Measurements from ENCODE around the gene KLHL34.

DNA sequence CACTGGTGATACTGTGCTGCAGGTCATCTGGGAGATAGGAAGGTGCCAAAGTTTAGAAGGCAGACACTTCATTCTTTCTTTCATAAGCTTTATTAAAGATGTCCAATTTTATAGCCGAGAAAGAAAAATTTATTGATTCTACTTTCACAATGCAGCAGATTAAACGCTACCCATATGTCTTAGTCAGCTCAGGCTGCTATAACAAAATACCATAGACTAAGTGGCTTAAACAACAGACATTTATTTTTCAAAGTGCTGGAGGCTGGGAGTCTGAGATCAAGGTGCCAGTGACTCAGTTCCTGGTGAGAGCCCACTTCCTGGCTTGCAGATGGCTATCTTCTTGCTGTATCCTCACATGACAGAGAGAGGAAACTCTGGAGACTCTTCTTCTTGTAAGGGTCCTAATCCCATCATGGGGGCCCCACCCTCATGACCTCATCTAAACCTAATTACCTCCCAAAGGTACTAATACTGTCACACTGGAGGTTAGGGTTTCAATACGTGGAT lies 33.4 kb upstream of the KLHL34 start:
- TF ChIP-seq, protein P1, sequence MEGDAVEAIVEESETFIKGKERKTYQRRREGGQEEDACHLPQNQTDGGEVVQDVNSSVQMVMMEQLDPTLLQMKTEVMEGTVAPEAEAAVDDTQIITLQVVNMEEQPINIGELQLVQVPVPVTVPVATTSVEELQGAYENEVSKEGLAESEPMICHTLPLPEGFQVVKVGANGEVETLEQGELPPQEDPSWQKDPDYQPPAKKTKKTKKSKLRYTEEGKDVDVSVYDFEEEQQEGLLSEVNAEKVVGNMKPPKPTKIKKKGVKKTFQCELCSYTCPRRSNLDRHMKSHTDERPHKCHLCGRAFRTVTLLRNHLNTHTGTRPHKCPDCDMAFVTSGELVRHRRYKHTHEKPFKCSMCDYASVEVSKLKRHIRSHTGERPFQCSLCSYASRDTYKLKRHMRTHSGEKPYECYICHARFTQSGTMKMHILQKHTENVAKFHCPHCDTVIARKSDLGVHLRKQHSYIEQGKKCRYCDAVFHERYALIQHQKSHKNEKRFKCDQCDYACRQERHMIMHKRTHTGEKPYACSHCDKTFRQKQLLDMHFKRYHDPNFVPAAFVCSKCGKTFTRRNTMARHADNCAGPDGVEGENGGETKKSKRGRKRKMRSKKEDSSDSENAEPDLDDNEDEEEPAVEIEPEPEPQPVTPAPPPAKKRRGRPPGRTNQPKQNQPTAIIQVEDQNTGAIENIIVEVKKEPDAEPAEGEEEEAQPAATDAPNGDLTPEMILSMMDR (IDR thresholded peaks at IDR 0.05; ENCODE audit: insufficient read depth, low read length), result no peak
- TF ChIP-seq POLR2AphosphoS5 (IDR thresholded peaks at IDR 0.05; ENCODE audit: low read depth), result no peak
- no peak for TF ChIP-seq SPI1 (IDR thresholded peaks at IDR 0.05; ENCODE audit: borderline replicate concordance, low read depth)

Measured in HL-60 (cell line).